KMS-11 (cell line): ENCODE data around the gene RBM6.

Source experiments
- H2AFZ ChIP-seq: fragments of 200-600 bp; sonication (generic); 2 replicates; pipeline ENCODE4 v1.6.1; 2016; ENCODE audit warnings: antibody characterized with exemption, mixed run types, low read depth
- H3K27ac ChIP-seq: fragments of 200-600 bp; sonication (generic); 2 replicates; pipeline ENCODE4 v1.6.1; 2016; ENCODE audit warnings: mild to moderate bottlenecking, mixed run types
- H3K27me3 ChIP-seq: fragments of 200-600 bp; sonication (generic); 2 replicates; pipeline ENCODE4 v1.6.1; 2017; ENCODE audit warnings: mild to moderate bottlenecking, low read depth, mixed run types, moderate library complexity; ENCODE audit not compliant: insufficient read depth
- H3K36me3 ChIP-seq: fragments of 200-600 bp; sonication (generic); 2 replicates; pipeline ENCODE4 v1.6.1; 2017; ENCODE audit warnings: mild to moderate bottlenecking, mixed run types; ENCODE audit not compliant: insufficient read depth
- H3K4me1 ChIP-seq: fragments of 200-600 bp; sonication (generic); 2 replicates; pipeline ENCODE4 v1.6.1; 2016; ENCODE audit warnings: mild to moderate bottlenecking, low read depth, mixed run types; ENCODE audit not compliant: poor library complexity, severe bottlenecking
- H3K4me2 ChIP-seq: fragments of 200-600 bp; sonication (generic); 2 replicates; pipeline ENCODE4 v1.7.0; 2016; ENCODE audit warnings: mild to moderate bottlenecking, mixed run types
- H3K4me3 ChIP-seq: fragments of 200-600 bp; sonication (generic); IDR thresholded peaks from 2 replicates; pipeline ENCODE4 v1.6.1; 2017; ENCODE audit warnings: low read depth, low read length, mixed read lengths; ENCODE audit not compliant: insufficient read depth
- H3K79me2 ChIP-seq: fragments of 200-600 bp; sonication (generic); 2 replicates; pipeline ENCODE4 v1.6.1; 2016; ENCODE audit warnings: low read depth, mixed run types; ENCODE audit not compliant: insufficient read depth
- H3K9ac ChIP-seq: fragments of 200-600 bp; sonication (generic); 2 replicates; pipeline ENCODE4 v1.6.1; 2016; ENCODE audit warnings: mild to moderate bottlenecking, mixed run types
- H4K20me1 ChIP-seq: fragments of 200-600 bp; sonication (generic); 2 replicates; pipeline ENCODE4 v1.6.1; 2016; ENCODE audit warnings: mild to moderate bottlenecking, mixed run types; ENCODE audit not compliant: insufficient read depth
- CTCF ChIP-seq: fragments of 200-600 bp; sonication (generic); conservative IDR thresholded peaks from 2 replicates; pipeline ENCODE4 v1.6.1; 2017; ENCODE audit warnings: low read depth, mild to moderate bottlenecking, antibody characterized with exemption, low read length, moderate library complexity, mixed read lengths

Gene RBM6

GRCh38 chr3:49939858-49940666 is at the start of gene RBM6:
RBM6 (plus strand) TSS chr3:49940150; CDS start chr3:49962642, 22,492 bp downstream.
- peaks cover 40% of the 10 kb centered on the region for H3K79me2 ChIP-seq
- TF ChIP-seq CTCF = no peak
- no peaks in the 10 kb centered on the region for H3K36me3 ChIP-seq
- H2AFZ ChIP-seq = peak within 1 kb of the TSS; percentile 66; the same call in 1 of the 2 replicates
- no peaks in the 10 kb centered on the region for H4K20me1 ChIP-seq
- H3K9ac ChIP-seq = peak within 1 kb of the TSS; percentile 56; the same call in 1 of the 2 replicates
- peak within 1 kb of the TSS; percentile 77 for H3K27ac ChIP-seq
- no peaks in the 10 kb centered on the region for H3K27me3 ChIP-seq
- H3K4me1 ChIP-seq = no peaks in the 10 kb centered on the region
- H3K4me2 ChIP-seq = peak within 1 kb of the TSS; percentile 78
- H3K4me3 ChIP-seq = peak within 1 kb of the TSS; percentile 21

- Histone ChIP-seq H3K4me2 (no peak overlapping the region), H3K36me3 (no peaks in the 10 kb centered on the region), H3K4me3 (no peak overlapping the region), H3K79me2 (no peaks in the 10 kb centered on the region), H3K4me1 (no peaks in the 10 kb centered on the region), H2AFZ (no peak overlapping the region), H3K27ac (no peak overlapping the region), H4K20me1 (no peaks in the 10 kb centered on the region), H3K27me3 (no peaks in the 10 kb centered on the region), H3K9ac (no peak overlapping the region)
- no peak for TF ChIP-seq CTCF
Observed at GRCh38 chr3:49895791-49896190, 44.2 kb upstream of the RBM6 start.

GRCh38 chr3:49896345-49896744 is 43.6 kb upstream of the RBM6 start:
- Histone ChIP-seq H2AFZ (no peak overlapping the region), H3K4me3 (no peak overlapping the region), H3K79me2 (no peaks in the 10 kb centered on the region), H3K36me3 (no peaks in the 10 kb centered on the region), H3K4me2 (no peak overlapping the region), H4K20me1 (no peaks in the 10 kb centered on the region), H3K4me1 (peaks cover 3% of the 10 kb centered on the region), H3K9ac (no peak overlapping the region), H3K27ac (no peak overlapping the region), H3K27me3 (no peaks in the 10 kb centered on the region)
- no peak for TF ChIP-seq CTCF

- H3K4me3 ChIP-seq = no peak overlapping the region
- no peak overlapping the region for H3K4me2 ChIP-seq
- H3K27me3 ChIP-seq = no peaks in the 10 kb centered on the region
- H3K27ac ChIP-seq = no peak overlapping the region
- H3K9ac ChIP-seq = no peak overlapping the region
- no peaks in the 10 kb centered on the region for H3K79me2 ChIP-seq
- H3K36me3 ChIP-seq = no peaks in the 10 kb centered on the region
- H4K20me1 ChIP-seq = no peaks in the 10 kb centered on the region
- no peak for TF ChIP-seq CTCF
- no peak overlapping the region for H2AFZ ChIP-seq
- peaks cover 13% of the 10 kb centered on the region for H3K4me1 ChIP-seq
Observed at GRCh38 chr3:49898991-49899390, 41.0 kb upstream of the RBM6 start.
